ENCODE data around the gene TEX29. TPM values are rescaled to one million over a fixed set of nuclear protein-coding genes. Genes with fewer than 3 reads are reported as not detected.

Gene TEX29
- total RNA-seq, result under 1 TPM in 1 of 2 donors, not detected in 1; 0.52 TPM

- Histone ChIP-seq H3K27ac (no peak within 1 kb of the TSS), H3K9me3 (no peaks in the 10 kb centered on the region), H3K4me1 (no peaks in the 10 kb centered on the region), H3K27me3 (no peaks in the 10 kb centered on the region), H3K36me3 (no peaks in the 10 kb centered on the region), H3K9ac (ENCODE audit: low read depth in 2 of 2, low read length in 2 of 2) (no peak within 1 kb of the TSS), H3K4me3 (no peak within 1 kb of the TSS)
- no peak for DNase-seq
- intact Hi-C loops (cut with DNase I), result no loop called here
- TF ChIP-seq, protein P1, sequence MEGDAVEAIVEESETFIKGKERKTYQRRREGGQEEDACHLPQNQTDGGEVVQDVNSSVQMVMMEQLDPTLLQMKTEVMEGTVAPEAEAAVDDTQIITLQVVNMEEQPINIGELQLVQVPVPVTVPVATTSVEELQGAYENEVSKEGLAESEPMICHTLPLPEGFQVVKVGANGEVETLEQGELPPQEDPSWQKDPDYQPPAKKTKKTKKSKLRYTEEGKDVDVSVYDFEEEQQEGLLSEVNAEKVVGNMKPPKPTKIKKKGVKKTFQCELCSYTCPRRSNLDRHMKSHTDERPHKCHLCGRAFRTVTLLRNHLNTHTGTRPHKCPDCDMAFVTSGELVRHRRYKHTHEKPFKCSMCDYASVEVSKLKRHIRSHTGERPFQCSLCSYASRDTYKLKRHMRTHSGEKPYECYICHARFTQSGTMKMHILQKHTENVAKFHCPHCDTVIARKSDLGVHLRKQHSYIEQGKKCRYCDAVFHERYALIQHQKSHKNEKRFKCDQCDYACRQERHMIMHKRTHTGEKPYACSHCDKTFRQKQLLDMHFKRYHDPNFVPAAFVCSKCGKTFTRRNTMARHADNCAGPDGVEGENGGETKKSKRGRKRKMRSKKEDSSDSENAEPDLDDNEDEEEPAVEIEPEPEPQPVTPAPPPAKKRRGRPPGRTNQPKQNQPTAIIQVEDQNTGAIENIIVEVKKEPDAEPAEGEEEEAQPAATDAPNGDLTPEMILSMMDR (IDR thresholded peaks at IDR 0.05), result no peak
These were observed at the start of gene TEX29 for GRCh38 chr13:111319998-111320911. Gene TEX29 (plus strand): TSS chr13:111320642. CDS start chr13:111320891, 249 bp downstream.

DNA sequence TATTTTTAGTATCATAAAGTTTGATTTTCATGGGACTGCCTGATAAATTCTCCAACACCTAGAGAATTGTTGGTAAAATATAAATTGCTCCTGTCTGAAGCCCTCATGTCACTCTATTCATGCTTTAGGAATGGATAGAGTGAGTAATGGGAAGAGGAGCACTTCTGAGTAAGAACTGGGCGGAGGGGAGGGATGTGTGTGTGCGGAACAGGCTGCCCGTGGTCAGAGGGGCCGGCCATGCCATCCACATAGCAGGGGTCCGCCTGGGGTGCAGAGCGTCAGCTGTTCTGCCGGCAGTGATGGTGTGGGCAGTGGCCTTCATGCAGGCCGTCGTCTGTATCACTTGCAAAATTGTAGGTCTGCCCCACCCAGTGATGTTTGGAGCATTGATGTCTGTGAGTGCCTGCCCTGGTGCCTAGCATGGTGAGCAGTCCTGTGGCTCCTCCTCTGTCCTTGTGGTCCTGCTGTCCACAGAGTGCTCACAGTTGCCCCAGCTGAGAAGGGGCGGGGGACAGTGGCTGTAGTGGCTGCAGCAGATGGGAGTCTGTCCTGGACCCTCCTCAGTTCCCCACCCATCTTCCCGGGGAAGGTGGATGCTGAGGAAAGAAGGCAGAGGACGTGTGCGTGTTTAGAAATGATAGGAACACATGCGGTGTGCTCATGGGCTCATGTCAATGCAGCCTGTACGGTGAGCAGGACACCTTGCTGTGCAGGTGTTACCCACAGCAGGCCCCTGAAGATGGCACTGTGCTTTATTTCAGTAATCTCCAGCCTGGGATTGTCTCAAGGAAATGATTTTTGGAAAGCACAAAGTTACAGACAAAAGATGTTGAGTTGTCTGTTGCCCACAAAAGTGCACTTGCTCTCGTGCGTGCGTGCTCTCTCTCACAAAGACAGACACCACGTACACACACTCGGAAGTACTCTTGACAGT is 49.4 kb upstream of the TEX29 start:
- DNase-seq, result no peak
- H3K9me3 ChIP-seq, result no peaks in the 10 kb centered on the region
- no peak overlapping the region for H3K9ac ChIP-seq (ENCODE audit: low read depth in 2 of 2, low read length in 2 of 2)
- no peak overlapping the region for H3K4me3 ChIP-seq
- intact Hi-C loops (cut with DNase I), result no loop called here
- no peaks in the 10 kb centered on the region for H3K36me3 ChIP-seq
- no peaks in the 10 kb centered on the region for H3K27me3 ChIP-seq
- TF ChIP-seq, protein P1 (IDR thresholded peaks at IDR 0.05), result no peak
- H3K4me1 ChIP-seq, result no peaks in the 10 kb centered on the region
- H3K27ac ChIP-seq, result no peak overlapping the region

GRCh38 chr13:111272117-111272516 is 48.3 kb upstream of the TEX29 start:
- no peak for DNase-seq
- intact Hi-C loops (cut with DNase I), result no loop called here
- H3K36me3 ChIP-seq, result no peaks in the 10 kb centered on the region
- no peaks in the 10 kb centered on the region for H3K4me1 ChIP-seq
- H3K9ac ChIP-seq (ENCODE audit: low read depth in 2 of 2, low read length in 2 of 2), result no peak overlapping the region
- H3K4me3 ChIP-seq, result no peak overlapping the region
- H3K9me3 ChIP-seq, result no peaks in the 10 kb centered on the region
- no peaks in the 10 kb centered on the region for H3K27me3 ChIP-seq
- H3K27ac ChIP-seq, result no peak overlapping the region
- TF ChIP-seq, protein P1 (IDR thresholded peaks at IDR 0.05), result no peak

DNA sequence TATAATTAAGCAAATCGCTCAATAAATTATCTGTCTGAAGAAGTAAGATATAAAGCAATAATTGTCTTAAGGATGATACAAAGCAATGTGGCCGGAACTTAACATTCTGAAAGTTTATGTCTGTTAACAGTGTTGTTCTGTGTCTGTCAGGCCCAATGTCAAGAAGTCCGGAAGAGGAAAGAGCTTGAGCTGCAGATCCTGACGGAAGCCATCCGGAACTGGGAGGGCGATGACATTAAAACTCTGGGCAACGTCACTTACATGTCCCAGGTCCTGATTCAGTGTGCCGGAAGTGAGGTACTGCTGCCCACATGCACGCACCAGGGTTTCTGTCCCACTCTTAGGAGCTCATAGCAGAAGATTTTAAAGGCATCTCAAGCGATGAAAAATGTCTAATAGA is 45.1 kb upstream of the TEX29 start:
- H3K9ac ChIP-seq (ENCODE audit: low read depth in 2 of 2, low read length in 2 of 2), result no peak overlapping the region
- TF ChIP-seq, protein P1 (IDR thresholded peaks at IDR 0.05), result no peak
- no peak overlapping the region for H3K4me3 ChIP-seq
- H3K27me3 ChIP-seq, result no peaks in the 10 kb centered on the region
- intact Hi-C loops (cut with DNase I), result no loop called here
- H3K9me3 ChIP-seq, result no peaks in the 10 kb centered on the region
- H3K36me3 ChIP-seq, result no peaks in the 10 kb centered on the region
- H3K4me1 ChIP-seq, result no peaks in the 10 kb centered on the region
- DNase-seq, result no peak
- H3K27ac ChIP-seq, result no peak overlapping the region

DNA sequence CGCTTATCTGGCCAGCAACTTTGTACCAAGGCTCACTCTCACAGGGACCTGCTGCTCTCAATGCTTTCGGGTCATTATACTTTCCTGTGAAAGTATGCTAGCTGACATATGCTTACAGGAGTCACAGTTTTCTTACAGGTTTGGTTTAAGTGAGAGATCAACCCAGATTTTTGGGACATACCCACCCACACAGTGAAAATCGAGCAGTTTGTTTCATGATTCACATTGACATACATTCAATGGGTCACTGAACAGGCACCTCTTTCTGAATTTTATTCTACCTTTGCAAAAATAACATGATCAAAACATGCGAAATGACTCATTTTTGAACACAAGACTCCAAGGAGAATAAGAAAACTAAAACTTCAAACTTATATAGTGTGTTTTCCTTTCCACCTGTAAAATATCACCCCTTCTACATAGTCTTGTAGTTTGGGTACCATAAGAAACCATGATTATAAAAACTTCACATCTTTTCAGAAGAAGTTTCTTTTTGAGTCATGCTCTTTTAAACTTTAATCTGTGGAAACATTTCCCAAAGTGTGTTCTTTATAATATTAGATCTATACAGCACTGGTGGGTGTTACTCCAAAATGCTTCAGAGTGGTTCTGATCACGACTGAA is 44.3 kb upstream of the TEX29 start:
- H3K36me3 ChIP-seq, result no peaks in the 10 kb centered on the region
- H3K27ac ChIP-seq, result no peak overlapping the region
- no peaks in the 10 kb centered on the region for H3K4me1 ChIP-seq
- DNase-seq, result no peak
- no peak overlapping the region for H3K4me3 ChIP-seq
- no peaks in the 10 kb centered on the region for H3K9me3 ChIP-seq
- no peak overlapping the region for H3K9ac ChIP-seq (ENCODE audit: low read depth in 2 of 2, low read length in 2 of 2)
- intact Hi-C loops (cut with DNase I), result no loop called here
- TF ChIP-seq, protein P1 (IDR thresholded peaks at IDR 0.05), result no peak
- no peaks in the 10 kb centered on the region for H3K27me3 ChIP-seq
